ENCODE results near the gene AGBL4. TPM values are rescaled to one million over a fixed set of nuclear protein-coding genes. Genes with fewer than 3 reads are reported as not detected.

AGBL4 gene
- total RNA-seq, 1 experiment from 2014 or later, result not detected

GRCh38 chr1:48687282-48688045 lies 1336.3 kb downstream of the AGBL4 start:
- Histone ChIP-seq H3K36me3 (no peaks in the 10 kb centered on the region), H3K4me3 (no peak overlapping the region), H3K27me3 (no peaks in the 10 kb centered on the region), H3K9me3 (no peaks in the 10 kb centered on the region)
- DNase-seq, result no peak

- Histone ChIP-seq H3K27me3 (no peaks in the 10 kb centered on the region), H3K9me3 (no peaks in the 10 kb centered on the region), H3K36me3 (no peaks in the 10 kb centered on the region), H3K4me3 (no peak overlapping the region)
- no peak for DNase-seq
Measured at GRCh38 chr1:48686159-48686558, 1337.6 kb downstream of the AGBL4 start.

DNA sequence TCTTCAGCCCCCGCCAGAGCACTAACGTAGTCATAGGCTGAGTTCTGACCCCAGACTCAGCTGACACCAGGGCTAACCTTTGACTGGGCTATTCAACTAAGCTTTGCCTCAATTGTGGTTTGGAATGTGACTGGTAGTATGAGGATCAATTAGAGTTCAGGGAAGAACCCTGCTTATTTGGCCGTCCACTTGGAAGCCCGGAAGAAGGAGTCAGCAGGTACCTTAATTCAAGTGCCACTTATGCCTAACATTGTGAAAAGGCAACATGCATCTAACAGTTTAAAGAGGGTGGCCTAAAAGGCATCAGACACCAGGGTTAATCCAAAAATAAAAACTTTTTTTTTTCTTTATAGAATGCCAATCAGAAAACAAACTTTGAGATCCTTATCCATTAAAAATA lies 1339.4 kb downstream of the AGBL4 start:
- no peaks in the 10 kb centered on the region for H3K36me3 ChIP-seq
- no peaks in the 10 kb centered on the region for H3K27me3 ChIP-seq
- no peak overlapping the region for H3K4me3 ChIP-seq
- no peak for DNase-seq
- H3K9me3 ChIP-seq, result no peaks in the 10 kb centered on the region

DNA sequence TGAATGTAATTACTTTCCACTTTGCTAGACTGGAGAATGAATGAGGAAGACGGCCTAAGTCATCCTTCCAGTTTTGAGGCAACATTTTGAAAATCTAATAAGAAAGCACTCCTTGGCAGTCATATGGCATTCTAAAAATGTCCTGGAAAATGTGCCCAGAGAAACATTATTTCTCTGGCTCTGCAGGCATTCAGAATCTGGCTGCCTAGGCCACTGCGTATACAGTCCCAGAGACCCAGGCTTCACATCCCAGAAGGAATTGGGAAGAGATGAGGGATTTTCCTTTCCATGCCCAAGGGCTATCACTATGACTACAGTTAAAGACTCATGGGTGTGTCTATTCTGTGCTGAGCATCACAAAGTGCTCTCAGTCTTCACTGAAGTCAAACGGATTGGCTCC lies 1339.9 kb downstream of the AGBL4 start:
- Histone ChIP-seq H3K36me3 (no peaks in the 10 kb centered on the region), H3K9me3 (no peaks in the 10 kb centered on the region), H3K27me3 (no peaks in the 10 kb centered on the region), H3K4me3 (no peak overlapping the region)
- DNase-seq, result no peak

GRCh38 chr1:48681476-48682305 lies 1342.1 kb downstream of the AGBL4 start:
- peak; percentile 87 for DNase-seq
- Histone ChIP-seq H3K27me3 (no peaks in the 10 kb centered on the region), H3K9me3 (no peaks in the 10 kb centered on the region), H3K36me3 (no peaks in the 10 kb centered on the region), H3K4me3 (no peak overlapping the region)

- H3K4me3 ChIP-seq, result no peak overlapping the region
- no peak for DNase-seq
- H3K36me3 ChIP-seq, result no peaks in the 10 kb centered on the region
Measured at GRCh38 chr1:48680411-48681035, 1343.2 kb downstream of the AGBL4 start.

DNA sequence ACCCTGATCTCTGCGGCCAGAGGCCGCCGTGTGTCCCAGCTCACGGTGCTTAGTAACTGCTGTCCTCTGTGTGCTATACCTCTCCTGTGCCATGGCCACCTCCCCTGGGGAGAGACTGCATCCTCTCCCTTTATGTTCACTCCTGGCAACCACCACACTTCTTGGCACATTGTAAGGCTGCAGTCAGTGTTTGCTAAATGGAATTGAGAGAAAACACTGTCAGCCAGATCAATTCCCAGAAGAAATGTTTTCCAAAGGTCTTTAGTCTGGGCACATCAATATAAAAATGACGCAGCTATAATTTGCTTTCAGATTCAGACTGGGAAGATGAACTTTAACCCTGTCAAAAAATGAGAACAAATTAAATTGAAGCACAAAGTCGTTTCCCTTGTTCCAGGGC lies 1343.9 kb downstream of the AGBL4 start:
- H3K4me3 ChIP-seq, result no peak overlapping the region
- H3K36me3 ChIP-seq, result no peaks in the 10 kb centered on the region
- no peaks in the 10 kb centered on the region for H3K9me3 ChIP-seq
- DNase-seq, result no peak
- H3K27me3 ChIP-seq, result no peaks in the 10 kb centered on the region

More at GRCh38 chr1:48680411-48681035, 1343.2 kb downstream of the AGBL4 start:
- Histone ChIP-seq H3K27me3 (no peaks in the 10 kb centered on the region), H3K9me3 (no peaks in the 10 kb centered on the region)

- no peaks in the 10 kb centered on the region for H3K27me3 ChIP-seq
- DNase-seq, result no peak
- no peaks in the 10 kb centered on the region for H3K9me3 ChIP-seq
- H3K4me3 ChIP-seq, result no peak overlapping the region
- no peaks in the 10 kb centered on the region for H3K36me3 ChIP-seq
Measured at GRCh38 chr1:48678710-48679505, 1344.8 kb downstream of the AGBL4 start.

DNA sequence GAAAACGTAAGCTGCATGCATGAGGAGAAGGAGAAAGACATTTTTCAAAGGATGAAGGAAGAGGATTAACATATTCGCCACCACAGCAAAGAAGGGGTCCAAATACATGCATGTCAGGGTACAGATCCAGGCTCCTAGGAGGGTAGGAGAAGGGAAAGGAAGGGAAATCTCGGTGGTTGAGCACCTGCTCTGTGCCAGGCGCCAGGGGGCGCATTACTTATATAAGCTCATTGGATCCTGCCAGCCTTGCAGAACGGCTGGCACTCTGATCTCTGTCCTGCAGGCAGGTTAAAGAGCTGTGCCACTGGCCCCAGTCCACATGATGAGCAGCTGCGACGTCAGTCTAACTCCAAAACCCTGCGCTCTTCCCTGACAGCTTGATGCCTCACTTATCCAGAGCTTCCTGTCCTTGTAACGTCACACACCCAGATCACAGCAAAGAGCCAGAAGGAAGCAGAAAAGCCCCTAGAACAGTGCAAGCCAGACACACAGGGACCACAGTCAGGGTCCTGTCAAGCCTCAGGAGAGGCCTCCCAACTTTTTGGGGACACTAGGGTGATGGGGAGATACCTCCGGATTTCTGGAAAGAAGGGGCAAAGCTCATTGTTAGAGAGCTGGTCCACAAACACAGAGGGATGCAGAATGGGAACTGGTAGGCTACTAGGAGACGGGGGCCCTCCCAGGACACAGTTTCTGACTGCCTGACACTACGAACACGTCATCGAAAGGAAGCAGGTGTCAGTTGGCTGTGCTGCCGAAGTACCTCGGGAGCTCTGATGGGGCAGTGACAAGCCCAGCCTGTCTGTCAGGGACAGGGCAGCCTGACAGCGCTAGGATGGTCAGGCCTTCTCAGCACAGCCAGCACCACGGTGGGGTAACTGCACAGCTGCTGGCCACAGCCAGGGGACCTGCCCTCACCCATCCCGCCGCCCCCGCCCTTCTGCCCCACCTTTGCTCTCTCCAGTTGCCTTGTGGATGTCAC lies 1346.2 kb downstream of the AGBL4 start:
- no peaks in the 10 kb centered on the region; the same call in 1 of the 2 replicates for H3K27me3 ChIP-seq
- no peak overlapping the region for H3K4me3 ChIP-seq
- no peaks in the 10 kb centered on the region for H3K36me3 ChIP-seq
- H3K9me3 ChIP-seq, result no peaks in the 10 kb centered on the region
- DNase-seq, result peak; percentile 66

- H3K36me3 ChIP-seq, result no peaks in the 10 kb centered on the region
- no peaks in the 10 kb centered on the region for H3K9me3 ChIP-seq
- no peak for DNase-seq
- H3K4me3 ChIP-seq, result no peak overlapping the region
- H3K27me3 ChIP-seq, result no peaks in the 10 kb centered on the region; the same call in 1 of the 2 replicates
Measured at GRCh38 chr1:48676822-48677221, 1346.9 kb downstream of the AGBL4 start.

DNA sequence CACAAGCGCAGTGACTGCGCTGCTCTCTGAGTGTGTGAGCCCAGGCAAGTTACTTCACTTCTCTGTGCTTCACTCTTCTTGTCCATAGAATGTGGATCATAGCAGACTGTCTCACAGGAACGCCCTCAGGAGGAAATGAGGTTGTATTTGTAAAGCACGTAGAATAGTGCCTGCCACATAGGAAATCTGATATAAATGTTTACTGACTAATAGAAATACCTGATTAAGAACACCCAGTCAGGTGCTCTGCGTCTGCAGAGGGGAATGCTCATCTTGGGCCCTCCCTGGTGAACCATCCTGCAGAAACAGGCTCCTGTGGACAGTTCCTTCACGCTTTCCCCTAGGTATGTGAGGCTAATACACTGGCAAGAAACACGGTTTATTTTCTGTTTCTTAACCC lies 1347.4 kb downstream of the AGBL4 start:
- Histone ChIP-seq H3K36me3 (no peaks in the 10 kb centered on the region), H3K27me3 (no peaks in the 10 kb centered on the region; the same call in 1 of the 2 replicates), H3K4me3 (no peak overlapping the region), H3K9me3 (no peaks in the 10 kb centered on the region)
- DNase-seq, result no peak

DNA sequence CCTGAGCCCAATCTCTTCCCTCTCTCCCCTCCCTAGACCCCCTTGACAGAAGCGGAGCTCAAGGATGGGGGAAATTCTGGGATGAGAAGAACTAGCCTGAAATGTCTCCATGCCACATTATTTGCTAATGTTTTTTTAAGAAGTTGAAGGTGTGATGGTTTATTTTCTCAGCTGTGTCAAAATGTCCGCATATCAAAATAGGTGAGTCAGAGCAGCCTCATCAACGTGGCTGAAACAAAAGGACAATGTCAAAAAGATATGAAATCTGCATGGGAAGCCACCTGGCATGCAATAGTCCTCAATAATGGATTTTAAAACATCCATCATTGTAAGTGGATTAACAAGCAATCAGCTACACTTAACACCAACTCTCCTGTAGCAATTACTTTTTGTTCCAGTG lies 1348.5 kb downstream of the AGBL4 start:
- DNase-seq, result no peak
- Histone ChIP-seq H3K36me3 (no peaks in the 10 kb centered on the region), H3K9me3 (no peaks in the 10 kb centered on the region), H3K4me3 (no peak overlapping the region), H3K27me3 (no peaks in the 10 kb centered on the region; the same call in 1 of the 2 replicates)

- H3K27me3 ChIP-seq, result no peaks in the 10 kb centered on the region; the same call in 1 of the 2 replicates
- DNase-seq, result peak; percentile 68
- no peaks in the 10 kb centered on the region for H3K36me3 ChIP-seq
- H3K4me3 ChIP-seq, result no peak overlapping the region
- H3K9me3 ChIP-seq, result no peaks in the 10 kb centered on the region
Measured at GRCh38 chr1:48674641-48675040, 1349.1 kb downstream of the AGBL4 start.

- no peak for DNase-seq
Measured at GRCh38 chr1:48673332-48674105, 1350.2 kb downstream of the AGBL4 start.

GRCh38 chr1:48671578-48671977 lies 1352.2 kb downstream of the AGBL4 start:
- no peak overlapping the region for H3K4me3 ChIP-seq
- no peak for DNase-seq
- H3K9me3 ChIP-seq, result no peaks in the 10 kb centered on the region
- no peaks in the 10 kb centered on the region; the same call in 1 of the 2 replicates for H3K27me3 ChIP-seq
- H3K36me3 ChIP-seq, result no peaks in the 10 kb centered on the region

More at GRCh38 chr1:48673332-48674105, 1350.2 kb downstream of the AGBL4 start:
- no peaks in the 10 kb centered on the region; the same call in 1 of the 2 replicates for H3K27me3 ChIP-seq
- no peaks in the 10 kb centered on the region for H3K9me3 ChIP-seq
- no peak overlapping the region for H3K4me3 ChIP-seq
- H3K36me3 ChIP-seq, result no peaks in the 10 kb centered on the region
